D721Med (cell line): Measurements from ENCODE around the gene IL17RA.

Experiments used
- DNase-seq: peaks from one replicate; pipeline ENCODE4 v3.0.0; 2011; ENCODE audit warnings: low spot score; ENCODE audit not compliant: insufficient read length
- FAIRE-seq: peaks from 2 replicates; lab custom pipeline; 2011; peaks lifted over from hg19 to GRCh38; lab: Jason Lieb, UNC
- CTCF ChIP-seq: IDR thresholded peaks from 2 replicates; pipeline ENCODE4 v1.5.1; 2012; ENCODE audit warnings: mild to moderate bottlenecking, control low read depth; ENCODE audit not compliant: insufficient read depth; ENCODE audit errors: missing control alignments

IL17RA gene

GRCh38 chr22:17115945-17116565, 31.3 kb downstream of the IL17RA start:
- no peak for DNase-seq
- no peak for FAIRE-seq
- TF ChIP-seq CTCF = no peak

GRCh38 chr22:17116572-17117330, 32.0 kb downstream of the IL17RA start:
- FAIRE-seq = no peak
- no peak for TF ChIP-seq CTCF
- DNase-seq = no peak

GRCh38 chr22:17117400-17117799, 32.6 kb downstream of the IL17RA start:
- FAIRE-seq (no peak), DNase-seq (no peak)
- TF ChIP-seq CTCF = no peak

GRCh38 chr22:17117890-17118289, 33.1 kb downstream of the IL17RA start:
- DNase-seq = no peak
- no peak for FAIRE-seq
- TF ChIP-seq CTCF = no peak

GRCh38 chr22:17118342-17118741, 33.5 kb downstream of the IL17RA start:
- FAIRE-seq (no peak), DNase-seq (no peak)
- TF ChIP-seq CTCF = no peak

- FAIRE-seq (no peak), DNase-seq (no peak)
- TF ChIP-seq CTCF = peak; percentile 42
Measured at GRCh38 chr22:17119481-17120202, 34.8 kb downstream of the IL17RA start.
